GM19324 (cell line): Measurements from ENCODE around the gene MBD6.

Experiments used
- ATAC-seq: cut with Tn5 transposase; IDR thresholded peaks from one replicate; pipeline ENCODE4 v1.9.1; 2021; ENCODE audit warnings: mild to moderate bottlenecking, moderate library complexity; ENCODE audit not compliant: unreplicated experiment, low FRiP score

Gene MBD6, protein sequence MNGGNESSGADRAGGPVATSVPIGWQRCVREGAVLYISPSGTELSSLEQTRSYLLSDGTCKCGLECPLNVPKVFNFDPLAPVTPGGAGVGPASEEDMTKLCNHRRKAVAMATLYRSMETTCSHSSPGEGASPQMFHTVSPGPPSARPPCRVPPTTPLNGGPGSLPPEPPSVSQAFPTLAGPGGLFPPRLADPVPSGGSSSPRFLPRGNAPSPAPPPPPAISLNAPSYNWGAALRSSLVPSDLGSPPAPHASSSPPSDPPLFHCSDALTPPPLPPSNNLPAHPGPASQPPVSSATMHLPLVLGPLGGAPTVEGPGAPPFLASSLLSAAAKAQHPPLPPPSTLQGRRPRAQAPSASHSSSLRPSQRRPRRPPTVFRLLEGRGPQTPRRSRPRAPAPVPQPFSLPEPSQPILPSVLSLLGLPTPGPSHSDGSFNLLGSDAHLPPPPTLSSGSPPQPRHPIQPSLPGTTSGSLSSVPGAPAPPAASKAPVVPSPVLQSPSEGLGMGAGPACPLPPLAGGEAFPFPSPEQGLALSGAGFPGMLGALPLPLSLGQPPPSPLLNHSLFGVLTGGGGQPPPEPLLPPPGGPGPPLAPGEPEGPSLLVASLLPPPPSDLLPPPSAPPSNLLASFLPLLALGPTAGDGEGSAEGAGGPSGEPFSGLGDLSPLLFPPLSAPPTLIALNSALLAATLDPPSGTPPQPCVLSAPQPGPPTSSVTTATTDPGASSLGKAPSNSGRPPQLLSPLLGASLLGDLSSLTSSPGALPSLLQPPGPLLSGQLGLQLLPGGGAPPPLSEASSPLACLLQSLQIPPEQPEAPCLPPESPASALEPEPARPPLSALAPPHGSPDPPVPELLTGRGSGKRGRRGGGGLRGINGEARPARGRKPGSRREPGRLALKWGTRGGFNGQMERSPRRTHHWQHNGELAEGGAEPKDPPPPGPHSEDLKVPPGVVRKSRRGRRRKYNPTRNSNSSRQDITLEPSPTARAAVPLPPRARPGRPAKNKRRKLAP

DNA sequence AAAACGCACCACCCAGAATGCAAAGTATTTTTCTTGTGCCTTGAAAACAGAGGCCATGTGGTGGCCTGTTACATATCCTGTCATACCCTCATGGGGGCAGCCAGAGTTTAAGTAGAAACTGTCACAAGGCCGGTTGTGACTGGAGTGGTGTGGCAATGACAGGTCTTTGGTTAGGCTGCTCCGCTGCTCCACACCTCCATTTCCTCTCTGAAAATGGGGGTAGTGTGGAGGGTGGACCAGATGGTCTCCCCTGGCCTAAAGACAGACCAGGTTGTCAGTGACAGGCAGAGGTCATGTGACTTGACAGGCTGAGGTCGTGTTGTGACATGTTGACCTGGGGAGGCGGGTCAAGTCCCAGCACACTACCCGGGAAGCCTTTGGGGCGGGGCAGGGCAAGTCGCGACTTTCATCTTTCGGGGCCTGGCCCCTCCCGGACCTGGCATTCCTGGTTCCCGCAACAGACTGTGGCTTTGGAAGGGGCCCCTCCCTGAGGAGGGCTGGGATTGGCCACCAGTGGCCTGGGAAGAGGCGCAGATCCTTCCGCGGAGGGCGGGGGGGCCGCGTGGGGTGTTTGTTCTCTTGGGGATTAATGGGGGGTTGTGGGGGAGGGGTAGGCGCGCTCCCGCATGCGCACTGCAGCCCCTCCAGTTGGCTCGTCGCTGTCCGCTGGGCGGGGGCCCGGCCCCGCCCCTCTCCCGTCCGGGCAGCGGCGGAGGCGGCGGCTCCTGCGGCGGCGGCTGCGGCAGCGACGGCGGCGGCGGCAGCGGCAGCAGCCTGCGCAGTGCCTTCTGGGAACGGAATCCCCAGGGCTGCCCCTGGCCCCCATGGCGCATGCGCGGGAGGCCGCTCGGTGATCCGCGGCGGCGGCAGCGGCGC is at the start of gene MBD6:
TSS of gene MBD6 (plus strand) at position 814 of the 876 bp plus-strand sequence. CDS start 1,480 bp downstream, outside the sequence.
- peak; percentile 49 for ATAC-seq

- ATAC-seq: no peak
Observed at GRCh38 chr12:57473392-57473791, 49.2 kb upstream of the MBD6 start.

GRCh38 chr12:57473886-57474285 is 48.7 kb upstream of the MBD6 start:
- no peak for ATAC-seq

GRCh38 chr12:57474430-57474829 is 48.2 kb upstream of the MBD6 start:
- no peak for ATAC-seq

- no peak for ATAC-seq
Observed at GRCh38 chr12:57474862-57475261, 47.8 kb upstream of the MBD6 start.

DNA sequence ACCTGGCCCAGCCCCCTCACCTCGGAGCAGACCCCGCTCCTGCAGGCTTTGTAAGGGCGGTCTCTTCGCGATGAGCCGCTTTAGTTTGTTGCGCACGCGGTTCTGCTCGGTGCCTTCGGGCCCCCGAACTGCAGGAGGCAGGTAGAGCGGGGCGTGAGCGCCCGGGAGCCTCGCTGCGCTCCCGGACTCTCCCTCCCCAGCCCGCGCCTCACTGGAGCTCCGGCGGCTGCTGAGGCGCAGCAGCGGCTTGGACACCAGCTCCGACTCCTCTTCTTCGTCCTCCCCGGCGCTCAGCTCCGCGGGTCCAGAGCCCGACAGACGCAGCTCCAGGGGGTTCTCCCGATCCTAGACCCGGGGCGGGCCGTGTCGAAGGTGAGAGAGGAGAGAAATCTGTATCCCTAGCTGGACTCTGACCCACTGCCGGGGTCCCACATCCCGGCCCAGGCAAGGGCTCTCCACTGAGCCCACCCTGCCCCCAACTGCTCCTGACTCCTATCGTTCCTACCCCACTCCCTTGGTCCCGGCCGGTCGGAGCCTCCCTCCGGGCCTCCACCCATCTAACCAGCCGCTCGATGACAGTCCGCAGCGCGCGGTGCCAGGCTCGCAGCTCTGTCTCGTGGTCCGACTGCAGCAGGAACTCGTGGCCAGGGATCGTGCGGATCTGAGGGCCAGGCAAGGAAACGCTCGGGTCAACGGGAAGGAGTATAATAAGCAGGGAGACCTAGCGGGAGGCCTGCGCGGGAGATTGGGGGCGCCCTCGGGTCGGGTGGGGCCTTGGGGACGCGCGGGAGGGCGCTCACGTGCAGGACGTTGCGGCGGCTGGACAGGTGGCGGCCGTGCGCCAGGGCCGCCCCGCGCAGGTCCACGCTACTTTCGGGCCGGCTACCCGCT is 47.1 kb upstream of the MBD6 start:
- no peak for ATAC-seq

DNA sequence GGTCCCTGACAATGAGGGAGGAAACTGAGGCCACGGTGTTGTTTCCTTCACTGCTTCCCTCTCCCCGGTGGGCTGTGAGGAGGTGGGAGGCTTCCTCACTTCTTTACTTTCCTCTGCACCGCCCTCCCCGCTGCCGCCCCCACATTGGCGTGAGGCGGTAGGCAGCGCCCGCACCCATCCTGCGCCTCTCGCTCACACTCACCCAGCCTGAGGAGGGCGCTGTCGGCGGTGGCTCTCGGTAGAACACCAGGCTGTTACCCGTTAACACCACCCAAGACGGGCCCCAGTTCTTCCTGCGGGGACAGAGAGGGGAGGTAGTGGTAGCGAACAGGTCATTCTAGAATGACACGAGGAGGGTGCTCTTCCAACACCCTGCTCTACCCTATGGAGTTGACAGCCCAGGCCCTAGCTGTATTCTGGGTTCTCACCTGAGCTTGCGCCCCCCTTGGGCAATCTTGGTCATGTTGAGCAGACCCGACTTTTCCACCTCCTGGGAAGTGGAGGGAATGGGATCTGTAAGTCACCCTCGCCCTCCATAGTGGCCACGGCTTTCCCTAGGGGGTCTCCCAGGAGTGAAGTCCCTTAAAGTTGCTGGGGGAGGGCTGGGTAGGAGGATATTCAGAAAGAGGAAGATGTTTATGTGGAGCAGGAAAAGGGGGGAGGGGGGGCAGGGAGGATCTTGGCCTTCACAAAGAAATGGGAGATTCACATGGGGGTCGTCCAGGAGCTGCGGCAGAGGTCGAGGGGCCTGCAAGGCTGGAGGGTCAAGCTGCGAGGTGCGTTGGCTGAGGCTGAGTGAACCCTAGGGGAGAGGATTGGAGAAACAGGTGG is 46.2 kb upstream of the MBD6 start:
- no peak for ATAC-seq

DNA sequence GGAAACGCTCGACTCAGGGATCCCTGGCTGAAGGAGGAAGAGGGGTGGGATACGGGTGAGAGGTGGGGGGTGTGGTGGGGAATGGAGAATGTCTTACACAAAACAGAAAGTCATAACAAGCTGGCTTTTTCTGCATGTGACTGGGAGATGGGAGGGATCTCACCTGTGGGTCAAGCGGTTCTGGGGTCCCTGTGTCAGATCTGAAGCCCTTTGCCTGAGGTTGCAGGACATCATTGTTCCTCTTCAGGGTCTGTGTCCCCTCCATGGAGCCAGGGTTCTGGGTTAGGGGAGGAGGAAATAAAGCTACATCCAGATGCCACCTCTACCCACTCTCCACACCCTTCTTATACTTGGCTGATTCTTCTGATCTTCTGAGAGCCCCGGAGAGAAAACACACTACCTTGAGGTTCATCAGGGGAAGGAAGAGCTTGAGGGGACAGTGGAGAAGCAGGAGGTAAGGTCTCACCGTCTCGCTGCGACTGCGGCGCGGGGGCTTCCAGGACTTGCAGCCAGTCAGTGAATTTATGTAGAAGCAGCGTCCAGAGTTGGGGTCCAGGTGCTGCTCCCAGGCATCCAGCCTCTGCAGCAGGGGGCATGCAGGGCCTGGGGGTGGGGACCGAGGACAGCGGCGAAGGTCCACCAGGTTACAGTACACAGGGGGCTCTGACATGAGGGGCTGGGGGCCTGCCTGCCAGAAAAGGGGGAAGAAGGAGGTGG is 45.5 kb upstream of the MBD6 start:
- ATAC-seq: no peak

DNA sequence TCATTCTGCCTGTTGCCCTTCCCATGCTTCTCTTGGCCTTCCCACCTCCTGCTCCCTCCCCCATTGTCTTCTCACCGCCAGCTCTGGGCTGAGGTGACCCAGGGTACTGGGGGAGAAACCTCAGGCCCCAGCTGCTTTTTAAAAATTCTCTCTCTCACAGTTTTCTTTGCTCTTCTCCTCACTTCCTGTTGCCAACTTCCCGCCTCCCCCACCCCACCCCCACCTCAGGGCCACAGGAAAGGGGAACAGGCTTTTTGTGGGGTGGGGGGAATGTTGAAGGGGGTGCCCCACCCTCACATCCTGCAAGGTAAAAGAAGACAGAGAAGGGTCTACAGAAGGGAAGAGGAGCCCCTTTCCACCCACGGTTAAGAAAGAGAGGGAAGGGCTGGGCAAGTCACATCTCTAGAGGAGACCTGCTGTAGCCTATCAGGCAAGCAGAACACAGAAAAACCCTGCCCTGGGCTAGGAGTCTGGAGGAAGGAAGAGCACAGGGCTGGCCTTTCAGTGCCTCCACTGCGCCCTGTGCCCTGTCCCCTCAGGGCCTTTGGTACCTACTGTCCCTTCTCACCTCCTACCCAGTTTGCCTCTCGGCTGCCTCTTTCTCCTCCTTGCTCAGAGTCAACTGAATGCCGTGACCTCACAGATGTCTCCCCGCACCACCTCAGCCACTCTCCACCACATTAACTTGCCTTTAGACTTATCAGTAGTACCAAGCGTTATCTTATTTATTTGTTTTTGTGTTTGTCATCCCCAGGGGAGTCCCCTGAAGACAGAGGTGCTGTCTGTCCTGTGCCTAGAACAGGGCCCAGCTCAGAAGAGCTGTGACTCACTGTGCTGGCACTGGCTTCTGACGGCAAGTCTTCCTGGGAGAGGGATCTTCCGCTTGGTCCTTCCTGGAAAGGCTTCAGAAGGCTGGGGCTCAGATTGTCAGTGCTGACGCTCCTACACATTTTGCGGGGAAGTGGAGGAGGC is 44.6 kb upstream of the MBD6 start:
- ATAC-seq: no peak

DNA sequence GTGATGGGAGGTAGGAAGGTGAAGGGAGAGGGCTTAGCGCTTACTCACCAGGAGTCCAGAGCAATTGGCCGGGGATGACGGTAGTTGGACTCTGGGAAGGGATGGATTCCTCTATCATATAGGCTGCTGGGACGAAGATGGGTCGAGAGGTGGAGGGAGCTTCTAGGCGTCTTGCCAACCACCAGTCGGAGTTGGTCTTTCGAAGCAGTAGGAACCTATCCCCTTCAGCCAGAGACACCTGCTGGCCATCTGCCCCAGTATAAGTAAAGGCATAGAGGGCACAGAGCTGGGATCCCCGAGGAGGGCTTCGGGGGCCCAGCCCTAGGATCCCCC is 43.6 kb upstream of the MBD6 start:
- ATAC-seq: no peak

GRCh38 chr12:57479376-57480115 is 43.1 kb upstream of the MBD6 start, which contains the start of gene ARHGAP9:
Gene ARHGAP9, minus strand, starts transcription at chr12:57479866. Its CDS starts 460 bp downstream, at chr12:57479406.
- no peak for ATAC-seq

DNA sequence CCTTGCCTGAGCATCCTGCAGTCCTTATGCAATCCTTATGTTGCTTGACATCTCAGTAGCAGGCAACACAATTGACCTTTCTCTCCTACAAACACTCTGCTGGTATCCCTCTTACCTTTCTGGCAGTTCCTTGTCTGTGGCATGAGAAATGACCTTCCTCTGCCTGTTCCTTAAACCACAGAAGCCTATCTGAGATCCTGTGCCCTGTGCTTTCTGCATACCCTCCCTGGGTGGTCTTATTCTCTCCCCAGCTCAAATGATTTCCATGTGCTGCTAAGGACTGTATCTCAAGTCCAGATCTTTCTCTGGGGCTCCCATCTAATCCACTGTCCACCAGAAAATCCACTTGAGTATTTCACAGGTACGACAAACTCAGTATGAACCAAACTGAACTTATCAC is 41.0 kb upstream of the MBD6 start:
- ATAC-seq: no peak

GRCh38 chr12:57483466-57483865 is 39.2 kb upstream of the MBD6 start:
- no peak for ATAC-seq

DNA sequence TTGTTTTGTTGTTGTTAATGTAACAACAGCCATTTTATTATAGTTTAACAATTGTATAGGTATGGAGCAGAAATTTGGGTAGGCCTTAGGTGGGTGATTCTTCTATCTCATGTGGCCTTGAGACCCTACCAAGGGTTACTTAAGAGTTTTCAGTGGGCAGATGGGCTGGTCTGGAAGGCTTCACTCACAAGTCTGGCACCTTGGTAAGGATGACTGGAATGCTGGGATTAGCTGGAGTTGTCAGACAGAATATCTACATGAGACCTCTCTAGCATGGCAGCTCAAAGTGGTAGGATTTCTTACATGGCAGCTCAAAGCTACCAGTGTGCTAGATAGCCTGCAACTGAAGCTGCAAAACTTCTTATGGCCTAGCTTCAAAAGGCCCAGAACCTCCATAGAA is 36.9 kb upstream of the MBD6 start:
- no peak for ATAC-seq

- ATAC-seq: no peak
Observed at GRCh38 chr12:57487055-57487596, 35.5 kb upstream of the MBD6 start.
